Astrocyte of the spinal cord (primary cell): Measurements from ENCODE around the gene CYP26C1.
"Not testable (repeated sequence)": the region's sequence is repeated elsewhere in the genome, so short reads cannot be mapped to it uniquely, and the experiment has no call there.

Experiments used
- DNase-seq: peaks from one replicate; pipeline ENCODE4 v3.0.0; 2011; ENCODE audit warnings: low read depth, low spot score
- H3K4me3 ChIP-seq: 2 replicates; pipeline ENCODE4 v1.5.1; 2011; ENCODE audit warnings: low read depth, mild to moderate bottlenecking, low read length, moderate library complexity
- in situ Hi-C: cut with HindIII; loops from 2 replicates; pipeline ENCODE4 v1.10.0; 2017; ENCODE audit warnings: low sequenced_read_pairs
- TF ChIP-seq, protein P1 (sequence below): IDR thresholded peaks from 2 replicates; pipeline ENCODE4 v1.5.1; 2012; ENCODE audit warnings: low read depth, mild to moderate bottlenecking, low read length, inconsistent platforms

Gene CYP26C1

DNA sequence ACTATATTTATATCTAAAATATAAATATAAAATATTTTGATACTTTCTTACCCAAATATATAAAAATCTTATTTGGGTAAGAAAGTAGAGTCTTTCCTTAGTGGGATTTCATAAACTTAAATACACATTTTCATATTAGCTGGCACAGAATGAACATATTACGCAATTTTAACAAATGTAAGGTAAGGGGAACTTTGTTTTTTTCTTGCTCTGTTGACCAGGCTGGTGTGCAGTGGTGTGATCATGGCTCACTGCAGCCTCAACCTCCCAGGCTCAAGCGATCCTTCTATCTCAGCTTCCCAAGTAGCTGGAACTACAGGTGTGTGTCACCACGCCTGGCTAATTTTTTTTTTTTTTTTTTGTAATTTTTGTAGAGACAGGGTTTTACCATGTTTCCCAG lies 31.4 kb downstream of the CYP26C1 start:
- no peak overlapping the region for H3K4me3 ChIP-seq
- in situ Hi-C loops: loop anchor here (25.0 kb wide), 1 partner anchor 195 kb away; no protein-coding TSS in a partner anchor
- no peak for DNase-seq
- TF ChIP-seq, protein P1, sequence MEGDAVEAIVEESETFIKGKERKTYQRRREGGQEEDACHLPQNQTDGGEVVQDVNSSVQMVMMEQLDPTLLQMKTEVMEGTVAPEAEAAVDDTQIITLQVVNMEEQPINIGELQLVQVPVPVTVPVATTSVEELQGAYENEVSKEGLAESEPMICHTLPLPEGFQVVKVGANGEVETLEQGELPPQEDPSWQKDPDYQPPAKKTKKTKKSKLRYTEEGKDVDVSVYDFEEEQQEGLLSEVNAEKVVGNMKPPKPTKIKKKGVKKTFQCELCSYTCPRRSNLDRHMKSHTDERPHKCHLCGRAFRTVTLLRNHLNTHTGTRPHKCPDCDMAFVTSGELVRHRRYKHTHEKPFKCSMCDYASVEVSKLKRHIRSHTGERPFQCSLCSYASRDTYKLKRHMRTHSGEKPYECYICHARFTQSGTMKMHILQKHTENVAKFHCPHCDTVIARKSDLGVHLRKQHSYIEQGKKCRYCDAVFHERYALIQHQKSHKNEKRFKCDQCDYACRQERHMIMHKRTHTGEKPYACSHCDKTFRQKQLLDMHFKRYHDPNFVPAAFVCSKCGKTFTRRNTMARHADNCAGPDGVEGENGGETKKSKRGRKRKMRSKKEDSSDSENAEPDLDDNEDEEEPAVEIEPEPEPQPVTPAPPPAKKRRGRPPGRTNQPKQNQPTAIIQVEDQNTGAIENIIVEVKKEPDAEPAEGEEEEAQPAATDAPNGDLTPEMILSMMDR: no peak

DNA sequence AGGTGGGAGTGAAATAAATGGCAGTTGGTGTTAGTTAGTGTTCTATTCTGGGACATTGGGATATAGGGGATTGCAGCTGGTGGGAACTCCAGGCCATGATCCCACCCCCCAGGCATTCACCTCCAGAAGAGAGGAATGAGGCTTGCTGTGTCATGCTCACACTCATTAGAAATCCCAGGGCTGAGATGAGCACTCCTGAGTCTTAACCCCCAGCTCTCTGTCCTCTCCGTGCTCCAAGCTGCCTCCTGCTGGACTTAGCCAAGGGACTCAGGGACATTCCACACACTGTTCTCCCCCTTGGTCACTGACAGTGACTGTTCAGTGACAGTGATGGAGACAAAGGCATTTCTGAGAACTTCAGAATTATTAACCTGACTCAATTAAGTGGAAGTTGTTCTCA lies 34.6 kb downstream of the CYP26C1 start:
- no peak overlapping the region for H3K4me3 ChIP-seq
- no peak for DNase-seq
- in situ Hi-C loops: loop anchor here (25.0 kb wide), 1 partner anchor 192 kb away; no protein-coding TSS in a partner anchor
- TF ChIP-seq, protein P1: no peak

DNA sequence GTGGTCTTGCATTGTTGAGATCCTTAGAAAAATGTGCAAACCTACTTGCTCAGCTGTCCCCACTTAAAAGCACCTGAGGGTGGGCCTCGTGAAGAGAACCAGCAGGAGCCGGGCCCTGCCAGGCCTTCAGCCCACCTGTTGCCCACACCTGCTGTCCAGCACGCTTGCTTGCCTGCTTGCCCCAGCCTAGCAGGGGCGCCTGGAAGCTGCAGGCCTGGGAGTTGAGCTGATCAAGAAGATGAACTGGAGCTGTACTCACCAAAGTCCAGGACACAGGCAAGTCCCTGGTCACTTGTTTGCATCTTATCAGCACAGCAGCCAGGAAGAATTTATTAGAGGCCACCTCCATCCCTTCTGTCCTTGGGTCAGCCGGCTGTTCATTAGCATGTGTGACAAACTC lies 36.3 kb downstream of the CYP26C1 start:
- TF ChIP-seq, protein P1: no peak
- no peak for DNase-seq
- no peak overlapping the region for H3K4me3 ChIP-seq
- in situ Hi-C loops: loop anchor here (25.0 kb wide), 1 partner anchor 190 kb away; no protein-coding TSS in a partner anchor

DNA sequence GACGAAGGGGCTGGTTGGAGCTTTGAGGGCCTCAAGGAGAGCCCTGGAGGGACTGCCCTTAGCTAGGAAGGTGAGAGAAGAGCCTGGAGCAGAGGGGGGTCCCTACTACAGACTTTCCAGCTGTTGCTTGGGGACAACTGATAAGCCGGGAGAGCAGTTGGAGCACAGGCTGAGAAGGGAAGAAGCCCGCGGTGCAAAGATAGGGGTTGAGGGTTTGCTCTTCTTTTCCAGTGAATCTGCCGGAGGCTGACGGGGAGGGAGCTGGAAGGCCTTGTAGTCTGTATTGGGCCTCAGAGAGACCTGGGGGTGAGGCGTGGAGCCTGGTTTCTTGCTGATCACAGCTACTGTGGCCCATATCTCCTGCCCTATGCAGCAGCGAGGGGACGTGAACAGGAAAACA lies 36.8 kb downstream of the CYP26C1 start:
- TF ChIP-seq, protein P1: no peak
- no peak overlapping the region for H3K4me3 ChIP-seq
- in situ Hi-C loops: loop anchor here (25.0 kb wide), 1 partner anchor 190 kb away; no protein-coding TSS in a partner anchor
- no peak for DNase-seq

DNA sequence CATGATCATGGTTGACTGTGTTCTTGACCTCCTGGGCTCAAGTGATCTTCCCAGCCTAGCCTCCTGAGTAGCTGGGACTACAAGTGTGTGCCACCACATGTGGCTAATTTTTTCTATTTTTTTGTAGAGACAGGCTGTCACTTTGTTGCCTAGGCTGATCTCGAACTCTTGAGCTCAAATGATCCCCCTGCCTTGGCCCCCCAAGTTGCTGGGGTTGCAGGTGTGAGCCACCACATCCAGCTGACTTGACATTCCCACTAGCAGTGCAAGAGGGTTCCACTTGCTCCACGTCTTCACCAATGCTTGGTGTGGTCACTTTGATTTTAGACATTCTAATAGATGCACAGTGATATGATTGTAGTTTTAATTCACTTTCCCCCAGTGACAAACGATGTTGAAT lies 38.2 kb downstream of the CYP26C1 start:
- in situ Hi-C loops: loop anchor here (25.0 kb wide), 1 partner anchor 188 kb away; no protein-coding TSS in a partner anchor
- no peak for DNase-seq
- no peak overlapping the region for H3K4me3 ChIP-seq
- TF ChIP-seq, protein P1: no peak

DNA sequence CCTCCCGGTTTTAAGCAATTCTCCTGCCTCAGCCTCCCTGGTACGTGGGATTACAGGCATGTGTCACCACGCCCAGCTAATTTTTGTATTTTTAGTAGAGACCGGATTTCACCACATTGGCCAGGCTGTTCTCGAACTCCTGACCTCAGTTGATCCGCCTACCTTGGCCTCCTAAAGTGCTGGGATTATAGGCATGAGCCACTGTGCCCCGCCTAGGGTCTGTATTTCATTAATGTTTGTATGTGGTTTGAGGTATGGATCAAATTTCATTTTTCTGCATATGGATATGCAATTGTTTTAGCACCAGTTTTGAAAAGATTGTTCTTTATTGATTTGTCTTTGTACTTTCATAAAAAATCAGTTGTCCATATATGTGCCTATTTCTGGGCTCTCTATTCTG lies 39.1 kb downstream of the CYP26C1 start:
- no peak for DNase-seq
- in situ Hi-C loops: loop anchor here (25.0 kb wide), 1 partner anchor 188 kb away; no protein-coding TSS in a partner anchor
- H3K4me3 ChIP-seq: no peak overlapping the region
- TF ChIP-seq, protein P1: no peak

DNA sequence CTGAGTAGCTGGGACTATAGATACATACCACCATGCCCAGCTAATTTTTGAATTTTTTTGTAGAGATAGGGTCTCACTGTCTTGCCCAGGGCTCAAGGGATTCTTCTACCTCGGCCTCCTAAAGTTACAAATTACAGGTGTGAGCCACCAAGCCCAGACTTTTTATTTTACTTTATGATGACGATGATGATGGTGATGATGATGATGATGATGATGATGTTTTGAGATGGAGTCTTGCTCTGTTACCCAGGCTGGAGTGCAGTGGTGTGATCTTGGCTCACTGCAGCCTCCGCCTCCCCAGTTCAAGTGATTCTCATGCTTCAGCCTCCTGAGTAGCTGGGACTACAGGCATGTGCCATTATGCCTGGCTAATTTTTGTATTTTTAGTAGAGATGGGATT lies 40.5 kb downstream of the CYP26C1 start:
- H3K4me3 ChIP-seq, in situ Hi-C loops, DNase-seq: not testable (repeated sequence)
